Dendritic cell treated with granulocyte-macrophage colony-stimulating factor and Interleukin-4, amounts not matched to agents 40 ng/mL and 50 ng/mL, for 4 days (primary cell): ENCODE data around the gene GALNT2.

Experiments used
- H3K27ac Mint-ChIP-seq: one replicate; pipeline ENCODE4 v1.8.0; 2022; ENCODE audit warnings: mild to moderate bottlenecking, mixed read lengths
- H3K27me3 Mint-ChIP-seq: one replicate; pipeline ENCODE4 v1.8.0; 2022; ENCODE audit warnings: mild to moderate bottlenecking, mixed read lengths
- H3K36me3 Mint-ChIP-seq: one replicate; pipeline ENCODE4 v1.8.0; 2022; ENCODE audit warnings: low read depth, mixed read lengths
- H3K4me1 Mint-ChIP-seq: one replicate; pipeline ENCODE4 v1.8.0; 2022; ENCODE audit warnings: low read depth, mixed read lengths
- H3K4me3 Mint-ChIP-seq: one replicate; pipeline ENCODE4 v1.8.0; 2022; ENCODE audit warnings: mild to moderate bottlenecking, moderate library complexity, mixed read lengths
- H3K9me3 Mint-ChIP-seq: one replicate; pipeline ENCODE4 v1.8.0; 2022; ENCODE audit warnings: mixed read lengths
- intact Hi-C: fragments of 100-400 bp; cut with micrococcal nuclease; formaldehyde crosslinking; loops from one replicate; pipeline ENCODE4 v1.15.0; 2022

GALNT2 gene

GRCh38 chr1:230301322-230301721 is 234.3 kb downstream of the GALNT2 start:
- intact Hi-C loops, result no loop called here
- H3K36me3 Mint-ChIP-seq, result no peaks in the 10 kb centered on the region
- no peak overlapping the region for H3K27ac Mint-ChIP-seq

DNA sequence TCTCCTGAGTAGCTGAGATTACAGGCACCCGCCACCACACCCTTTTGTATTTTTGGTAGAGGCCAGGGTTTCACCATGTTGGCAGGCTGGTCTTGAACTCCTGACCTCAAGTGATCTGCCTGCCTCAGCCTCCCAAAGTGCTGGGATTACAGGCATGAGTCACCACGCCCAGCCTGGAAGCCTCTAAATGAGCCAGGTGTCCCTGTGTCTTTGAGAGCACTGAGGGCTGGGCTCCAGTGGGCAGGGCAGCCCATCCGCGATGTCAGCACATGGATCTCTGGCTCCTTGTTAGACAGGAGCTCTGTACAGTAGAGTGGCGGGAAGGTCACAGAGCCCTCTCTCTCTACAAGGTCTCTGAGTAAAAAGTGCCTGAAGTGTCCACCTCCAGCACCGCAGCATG is 234.8 kb downstream of the GALNT2 start:
- Mint-ChIP-seq H3K27me3 (peaks cover 1% of the 10 kb centered on the region), H3K4me3 (no peak overlapping the region), H3K9me3 (no peaks in the 10 kb centered on the region), H3K27ac (no peak overlapping the region), H3K4me1 (peaks cover 16% of the 10 kb centered on the region), H3K36me3 (no peaks in the 10 kb centered on the region)
- intact Hi-C loops, result no loop called here

More at GRCh38 chr1:230301322-230301721, 234.3 kb downstream of the GALNT2 start:
- Mint-ChIP-seq H3K4me1 (peaks cover 16% of the 10 kb centered on the region), H3K4me3 (no peak overlapping the region), H3K9me3 (no peaks in the 10 kb centered on the region), H3K27me3 (peaks cover 2% of the 10 kb centered on the region)

DNA sequence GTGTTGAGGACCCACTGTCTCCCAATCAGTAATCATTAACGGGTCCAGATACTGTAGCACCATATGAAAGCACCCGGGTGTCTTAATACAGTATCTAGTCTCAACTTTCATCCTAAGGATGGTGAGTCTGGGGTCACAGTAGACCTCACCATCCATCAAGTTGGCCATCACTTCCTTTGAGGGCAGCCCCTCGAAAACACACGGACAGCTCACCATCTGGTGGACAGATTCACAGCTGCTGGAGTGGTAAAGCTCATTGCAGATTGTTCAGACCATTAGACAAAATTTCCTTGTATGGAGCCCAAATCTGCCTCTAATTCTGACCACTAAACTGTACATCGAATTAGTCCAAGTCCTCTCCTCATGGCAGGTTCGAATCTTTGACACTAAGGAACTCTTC is 236.0 kb downstream of the GALNT2 start:
- Mint-ChIP-seq H3K36me3 (no peaks in the 10 kb centered on the region), H3K4me1 (peaks cover 16% of the 10 kb centered on the region), H3K27ac (no peak overlapping the region), H3K27me3 (peaks cover 1% of the 10 kb centered on the region), H3K4me3 (no peak overlapping the region), H3K9me3 (no peaks in the 10 kb centered on the region)
- intact Hi-C loops, result no loop called here

DNA sequence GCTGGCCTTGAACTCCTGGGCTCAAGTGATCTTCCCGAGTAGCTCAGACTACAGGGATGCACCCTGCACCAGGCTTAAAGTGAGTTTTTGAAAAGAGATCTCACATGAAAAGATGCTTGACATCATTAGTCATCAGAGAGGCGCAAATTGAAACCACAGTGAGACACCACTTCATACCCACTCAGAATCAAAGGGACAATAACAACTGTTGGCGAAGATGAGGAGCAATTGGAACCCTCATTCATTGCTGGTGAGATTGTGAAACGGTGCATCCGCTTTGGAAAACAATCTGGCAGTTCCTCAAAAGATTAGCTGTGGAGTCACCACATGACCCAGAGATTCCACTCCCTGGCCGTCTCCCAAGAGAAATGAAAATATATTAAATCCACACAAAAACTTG is 236.8 kb downstream of the GALNT2 start:
- peaks cover 16% of the 10 kb centered on the region for H3K4me1 Mint-ChIP-seq
- H3K4me3 Mint-ChIP-seq, result no peak overlapping the region
- H3K36me3 Mint-ChIP-seq, result no peaks in the 10 kb centered on the region
- H3K27me3 Mint-ChIP-seq, result peaks cover 1% of the 10 kb centered on the region
- H3K27ac Mint-ChIP-seq, result no peak overlapping the region
- no peaks in the 10 kb centered on the region for H3K9me3 Mint-ChIP-seq
- intact Hi-C loops, result no loop called here

DNA sequence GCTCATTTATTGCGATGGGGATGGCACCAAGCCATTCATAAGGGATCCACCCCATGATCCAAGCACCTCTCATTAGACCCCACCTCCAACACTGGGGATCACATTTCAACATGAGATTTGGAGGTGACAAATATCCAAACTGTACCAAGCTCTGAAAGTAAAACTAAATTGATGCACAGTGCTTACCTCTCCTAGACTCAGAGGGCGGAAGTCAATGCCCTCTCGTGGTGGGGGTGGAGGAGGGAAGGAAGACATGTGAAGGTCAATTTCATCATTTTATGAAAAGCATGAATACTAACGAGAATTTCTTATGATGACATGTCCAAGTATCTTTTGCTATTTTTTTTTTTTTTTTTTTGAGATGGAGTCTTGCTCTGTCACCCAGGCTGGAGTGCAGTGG is 239.1 kb downstream of the GALNT2 start:
- Mint-ChIP-seq H3K9me3 (no peaks in the 10 kb centered on the region), H3K4me1 (peaks cover 13% of the 10 kb centered on the region), H3K4me3 (no peak overlapping the region), H3K27me3 (peaks cover 4% of the 10 kb centered on the region), H3K27ac (no peak overlapping the region), H3K36me3 (no peaks in the 10 kb centered on the region)
- intact Hi-C loops, result no loop called here

DNA sequence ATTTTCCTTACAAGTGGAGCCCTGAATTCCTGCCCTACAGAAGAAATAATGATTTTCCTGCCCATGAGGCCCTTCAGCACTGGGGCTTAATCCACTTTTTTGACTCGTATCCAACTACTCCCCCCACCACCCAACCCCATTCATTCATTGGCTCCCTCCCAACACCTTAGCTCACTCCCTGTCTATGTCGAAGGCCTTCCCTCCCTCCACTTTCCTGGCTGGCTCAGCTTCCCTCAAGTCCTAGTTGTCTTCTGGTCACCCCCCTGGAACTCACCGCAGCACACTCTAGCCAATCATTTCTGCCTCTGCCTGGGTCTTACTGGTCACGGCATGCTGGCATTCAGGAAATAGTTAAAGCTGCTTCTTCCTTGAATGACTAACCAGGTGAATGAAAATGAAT is 240.2 kb downstream of the GALNT2 start:
- Mint-ChIP-seq H3K4me3 (no peak overlapping the region), H3K4me1 (peaks cover 13% of the 10 kb centered on the region)
- intact Hi-C loops, result no loop called here

DNA sequence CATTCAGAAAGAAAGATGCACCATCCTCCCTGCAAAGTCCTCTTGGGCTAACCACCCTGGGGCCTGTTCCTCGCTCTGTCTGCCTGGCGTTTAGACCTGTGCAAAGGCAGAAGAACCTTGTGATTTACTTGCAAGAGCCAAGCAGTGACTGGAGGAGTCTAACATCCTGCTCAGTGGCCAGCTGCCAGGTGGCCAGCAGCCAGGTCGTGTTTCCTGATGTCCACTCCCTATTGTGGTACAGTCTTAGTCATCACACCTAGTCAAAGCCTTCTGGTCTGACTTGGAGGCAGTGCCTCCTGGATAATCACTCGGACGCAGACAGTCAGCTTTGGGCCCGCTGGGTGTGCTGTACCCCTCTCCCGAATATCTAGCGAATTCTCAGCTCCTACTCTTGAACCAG is 241.0 kb downstream of the GALNT2 start:
- peaks cover 5% of the 10 kb centered on the region for H3K27me3 Mint-ChIP-seq
- H3K36me3 Mint-ChIP-seq, result no peaks in the 10 kb centered on the region
- peaks cover 13% of the 10 kb centered on the region for H3K4me1 Mint-ChIP-seq
- H3K27ac Mint-ChIP-seq, result no peak overlapping the region
- intact Hi-C loops, result no loop called here
- no peaks in the 10 kb centered on the region for H3K9me3 Mint-ChIP-seq
- H3K4me3 Mint-ChIP-seq, result no peak overlapping the region

More for the DNA sequence above, 240.2 kb downstream of the GALNT2 start:
- H3K27ac Mint-ChIP-seq, result no peak overlapping the region
- H3K9me3 Mint-ChIP-seq, result no peaks in the 10 kb centered on the region
- H3K27me3 Mint-ChIP-seq, result peaks cover 4% of the 10 kb centered on the region
- H3K36me3 Mint-ChIP-seq, result no peaks in the 10 kb centered on the region

GRCh38 chr1:230308821-230309220 is 241.8 kb downstream of the GALNT2 start:
- Mint-ChIP-seq H3K36me3 (no peaks in the 10 kb centered on the region), H3K9me3 (no peaks in the 10 kb centered on the region), H3K27me3 (peaks cover 5% of the 10 kb centered on the region), H3K4me3 (no peak overlapping the region), H3K27ac (no peak overlapping the region), H3K4me1 (peaks cover 10% of the 10 kb centered on the region)
- intact Hi-C loops, result no loop called here

DNA sequence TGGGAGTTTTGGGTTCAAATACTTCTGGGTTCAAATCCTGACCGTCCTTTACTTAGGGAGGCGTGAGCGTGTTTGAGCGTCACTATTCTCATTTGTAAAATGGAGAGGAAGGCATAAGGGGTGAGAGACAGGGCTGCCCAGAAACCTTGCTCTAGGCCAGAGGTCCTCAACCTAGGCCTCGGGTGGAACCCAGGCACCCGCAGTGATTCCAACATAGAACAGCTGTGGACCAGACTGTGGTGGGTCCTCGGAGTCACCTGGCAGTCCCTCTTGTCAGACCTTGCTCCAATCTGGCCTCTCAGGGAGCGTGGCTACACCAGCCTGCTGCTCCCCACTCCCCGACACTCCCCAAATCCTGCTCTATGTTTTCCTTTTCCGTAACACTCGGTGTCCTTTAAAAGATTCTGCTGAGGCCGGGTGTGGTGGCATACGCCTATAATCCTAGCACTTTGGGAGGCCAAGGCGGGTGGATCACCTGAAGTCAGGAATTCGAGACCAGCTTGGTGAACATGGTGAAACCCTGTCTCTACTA is 242.7 kb downstream of the GALNT2 start:
- H3K27ac Mint-ChIP-seq, result no peak overlapping the region
- H3K27me3 Mint-ChIP-seq, result peaks cover 5% of the 10 kb centered on the region
- no peaks in the 10 kb centered on the region for H3K36me3 Mint-ChIP-seq
- H3K9me3 Mint-ChIP-seq, result no peaks in the 10 kb centered on the region
- intact Hi-C loops, result loop anchor here (1.0 to 5.0 kb wide), 2 partner anchors 592 to 648 kb away; no protein-coding TSS in a partner anchor
- H3K4me3 Mint-ChIP-seq, result no peak overlapping the region
- peaks cover 5% of the 10 kb centered on the region for H3K4me1 Mint-ChIP-seq

- no peak overlapping the region for H3K4me3 Mint-ChIP-seq
- peaks cover 5% of the 10 kb centered on the region for H3K27me3 Mint-ChIP-seq
- H3K36me3 Mint-ChIP-seq, result no peaks in the 10 kb centered on the region
- intact Hi-C loops, result loop anchor here (1.0 to 5.0 kb wide), 2 partner anchors 593 to 649 kb away; no protein-coding TSS in a partner anchor
- no peak overlapping the region for H3K27ac Mint-ChIP-seq
- H3K4me1 Mint-ChIP-seq, result peaks cover 5% of the 10 kb centered on the region
- H3K9me3 Mint-ChIP-seq, result no peaks in the 10 kb centered on the region
These were observed 243.5 kb downstream of the GALNT2 start for GRCh38 chr1:230310381-230311163.

DNA sequence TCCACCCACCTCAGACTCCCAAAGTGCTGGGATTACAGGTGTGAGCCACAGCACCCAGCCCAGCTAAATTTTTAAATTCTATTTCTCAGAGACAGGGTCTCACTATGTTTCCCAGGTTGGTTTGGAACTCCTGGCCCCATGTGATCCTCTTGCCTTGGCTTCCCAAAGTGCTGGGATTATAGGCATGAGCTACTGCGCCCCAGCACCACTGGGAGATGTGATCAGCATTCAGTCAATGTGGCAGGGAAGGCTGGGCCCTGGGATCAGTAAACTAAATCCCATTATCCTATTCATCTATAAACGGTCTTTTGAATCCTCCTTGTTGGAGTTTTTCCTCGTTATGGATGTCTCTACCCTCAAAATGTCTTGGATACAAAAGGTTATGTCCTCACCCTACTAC is 245.6 kb downstream of the GALNT2 start:
- peaks cover 5% of the 10 kb centered on the region for H3K27me3 Mint-ChIP-seq
- no peak overlapping the region for H3K4me3 Mint-ChIP-seq
- H3K27ac Mint-ChIP-seq, result no peak overlapping the region
- no peaks in the 10 kb centered on the region for H3K36me3 Mint-ChIP-seq
- peaks cover 5% of the 10 kb centered on the region for H3K4me1 Mint-ChIP-seq
- intact Hi-C loops, result loop anchor here (5.0 kb wide), 1 partner anchor 595 kb away; no protein-coding TSS in a partner anchor
- no peaks in the 10 kb centered on the region for H3K9me3 Mint-ChIP-seq

- intact Hi-C loops, result loop anchor here (5.0 kb wide), 1 partner anchor 596 kb away; no protein-coding TSS in a partner anchor
- Mint-ChIP-seq H3K9me3 (no peaks in the 10 kb centered on the region), H3K36me3 (no peaks in the 10 kb centered on the region), H3K4me1 (peaks cover 5% of the 10 kb centered on the region), H3K4me3 (no peak overlapping the region), H3K27me3 (peaks cover 8% of the 10 kb centered on the region), H3K27ac (no peak overlapping the region)
These were observed 246.6 kb downstream of the GALNT2 start for GRCh38 chr1:230313453-230314141.

DNA sequence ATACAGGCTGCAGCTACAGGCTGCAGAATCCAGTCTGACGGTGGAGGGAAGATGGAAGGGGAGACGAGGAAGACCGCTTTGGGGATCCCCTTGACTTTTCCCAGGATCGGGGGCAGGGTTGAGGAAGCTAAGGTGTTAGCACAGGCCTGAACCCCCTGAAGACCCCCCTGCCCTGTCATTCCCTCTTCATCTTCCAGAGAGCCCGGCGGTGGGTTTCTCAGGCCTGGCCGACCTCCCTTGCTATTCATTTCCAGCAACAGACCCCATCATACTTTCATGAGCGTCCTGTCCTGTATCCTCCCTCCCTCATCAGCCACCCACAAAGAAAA is 247.1 kb downstream of the GALNT2 start:
- Mint-ChIP-seq H3K27me3 (peaks cover 8% of the 10 kb centered on the region), H3K27ac (no peak overlapping the region), H3K9me3 (no peaks in the 10 kb centered on the region), H3K4me1 (peaks cover 5% of the 10 kb centered on the region), H3K36me3 (no peaks in the 10 kb centered on the region), H3K4me3 (no peak overlapping the region)
- intact Hi-C loops, result loop anchor here (5.0 kb wide), 1 partner anchor 597 kb away; no protein-coding TSS in a partner anchor

GRCh38 chr1:230315099-230315498 is 248.1 kb downstream of the GALNT2 start:
- Mint-ChIP-seq H3K4me3 (no peak overlapping the region), H3K27ac (no peak overlapping the region), H3K4me1 (peaks cover 5% of the 10 kb centered on the region), H3K36me3 (no peaks in the 10 kb centered on the region), H3K27me3 (peaks cover 8% of the 10 kb centered on the region), H3K9me3 (no peaks in the 10 kb centered on the region)
- intact Hi-C loops, result no loop called here
